HepG2 (cell line): ENCODE measurements around the gene SCAI. TPM values are rescaled to one million over a fixed set of nuclear protein-coding genes. Genes with fewer than 3 reads are reported as not detected.

ENCODE experiments used
- DMAP1 ChIP-seq: IDR thresholded peaks from 2 replicates; pipeline ENCODE4 v1.6.1; 2016
- EP300 ChIP-seq, 3 experiments: sonication (generic) in 1 of 3; formaldehyde crosslinking in 1 of 3; IDR thresholded peaks; 2 replicates each; pipeline versions ENCODE4 v1.5.1 to v1.6.1; 2011 to 2020; ENCODE audit warnings: low read depth in 2 of 3, low read length in 2 of 3, borderline replicate concordance in 1 of 3, improper control_type of control experiment in 1 of 3, mild to moderate bottlenecking in 1 of 3, missing genetic modification reagents in 1 of 3, moderate library complexity in 1 of 3
- HIVEP1 ChIP-seq: sonication (generic); formaldehyde crosslinking; IDR thresholded peaks from 2 replicates; pipeline ENCODE4 v1.4.0; 2020; ENCODE audit warnings: mild to moderate bottlenecking, missing genetic modification reagents
- HNRNPL ChIP-seq: fragments of 200-400 bp; formaldehyde crosslinking; IDR thresholded peaks from 2 replicates; pipeline ENCODE4 v1.6.1; 2017; ENCODE audit warnings: mild to moderate bottlenecking, low read depth, low read length
- KAT7 ChIP-seq: IDR thresholded peaks from 2 replicates; pipeline ENCODE4 v1.6.1; 2018; ENCODE audit warnings: borderline replicate concordance, missing compliant biosample characterization
- RNF2 ChIP-seq: fragments of 450-650 bp; conservative IDR thresholded peaks from 2 replicates; pipeline ENCODE4 v1.6.1; 2016; ENCODE audit warnings: low read depth
- SMAD3 ChIP-seq: sonication (generic); formaldehyde crosslinking; IDR thresholded peaks from 2 replicates; pipeline ENCODE4 v1.4.0; 2020; ENCODE audit warnings: missing genetic modification reagents
- TARDBP ChIP-seq: sonication (generic); formaldehyde crosslinking; IDR thresholded peaks from 2 replicates; pipeline ENCODE4 v1.8.0; 2022; ENCODE audit warnings: mild to moderate bottlenecking, missing genetic modification reagents
- ZNF484 ChIP-seq: sonication (generic); formaldehyde crosslinking; IDR thresholded peaks from 2 replicates; pipeline ENCODE4 v1.5.1; 2020; ENCODE audit warnings: mild to moderate bottlenecking, low read depth, missing genetic modification reagents, borderline replicate concordance
- ZNF564 ChIP-seq: sonication (generic); formaldehyde crosslinking; IDR thresholded peaks from 2 replicates; pipeline ENCODE4 v1.8.1; 2023; ENCODE audit warnings: mild to moderate bottlenecking, missing genetic modification reagents
- ZNF570 ChIP-seq: sonication (generic); formaldehyde crosslinking; IDR thresholded peaks from 2 replicates; pipeline ENCODE4 v1.4.0; 2020; ENCODE audit warnings: mild to moderate bottlenecking, missing genetic modification reagents, borderline replicate concordance
- ZNF670 ChIP-seq: sonication (generic); formaldehyde crosslinking; IDR thresholded peaks from 2 replicates; pipeline ENCODE4 v1.8.0; 2022; ENCODE audit warnings: mild to moderate bottlenecking, missing genetic modification reagents, borderline replicate concordance
- ZNF724P ChIP-seq: sonication (generic); formaldehyde crosslinking; IDR thresholded peaks from 2 replicates; pipeline ENCODE4 v1.8.0; 2022; ENCODE audit warnings: missing genetic modification reagents, borderline replicate concordance
- polyA plus RNA-seq, 8 experiments: library from polyadenylated mRNA; depleted of rRNA in 3 of 8; stranded (reverse) in 7 of 8; unstranded in 1 of 8; fragments of >200 nt; fragmentation: Illumina TruSeq in 4 of 8; extraction: Trizol in 4 of 8; gene quantifications; 2 replicates each; pipeline versions ENCODE4 v1.2.1 to v1.2.3, GENCODE V29; 2011 to 2016; ENCODE audit warnings: low read depth in 4 of 8, missing spikeins in 1 of 8, mixed read lengths in 1 of 8; ENCODE audit not compliant: insufficient read depth in 1 of 8
- total RNA-seq, 5 experiments: library from RNA; depleted of rRNA; stranded (reverse); fragments of >200 nt; fragmentation: Illumina TruSeq; extraction: Trizol; gene quantifications; 2 replicates each; pipeline ENCODE4 v1.2.3, GENCODE V29; 2016; ENCODE audit warnings: low read depth in 1 of 5
- TF ChIP-seq, protein P1 (sequence below): sonication (generic); formaldehyde crosslinking; IDR thresholded peaks from 2 replicates; pipeline ENCODE4 v1.8.0; 2022; ENCODE audit warnings: mild to moderate bottlenecking, missing genetic modification reagents
- TF ChIP-seq, protein P2 (sequence below): sonication (generic); formaldehyde crosslinking; IDR thresholded peaks from 2 replicates; pipeline ENCODE4 v1.9.0; 2021; ENCODE audit warnings: missing genetic modification reagents, mild to moderate bottlenecking, borderline replicate concordance
- TF ChIP-seq, protein P3 (sequence below): sonication (generic); formaldehyde crosslinking; IDR thresholded peaks from 2 replicates; pipeline ENCODE4 v1.5.0; 2020; ENCODE audit warnings: missing genetic modification reagents
- TF ChIP-seq, protein P4 (sequence below): sonication (generic); formaldehyde crosslinking; IDR thresholded peaks from 2 replicates; pipeline ENCODE4 v1.5.1; 2020; ENCODE audit warnings: missing genetic modification reagents, mild to moderate bottlenecking, borderline replicate concordance
- TF ChIP-seq, protein P5 (sequence below): sonication (generic); formaldehyde crosslinking; IDR thresholded peaks from 2 replicates; pipeline ENCODE4 v1.8.0; 2023; ENCODE audit warnings: mild to moderate bottlenecking, missing genetic modification reagents
- TF ChIP-seq, protein P6 (sequence below): sonication (generic); formaldehyde crosslinking; IDR thresholded peaks from 2 replicates; pipeline ENCODE4 v1.8.0; 2022; ENCODE audit warnings: mild to moderate bottlenecking, missing genetic modification reagents, borderline replicate concordance

Gene SCAI
- total and polyA plus RNA-seq, 2 of the 13 experiments (the other 11 are each of a cell fraction or from before 2014, with no cell fraction given) = 4.4 to 8.4 TPM

DNA sequence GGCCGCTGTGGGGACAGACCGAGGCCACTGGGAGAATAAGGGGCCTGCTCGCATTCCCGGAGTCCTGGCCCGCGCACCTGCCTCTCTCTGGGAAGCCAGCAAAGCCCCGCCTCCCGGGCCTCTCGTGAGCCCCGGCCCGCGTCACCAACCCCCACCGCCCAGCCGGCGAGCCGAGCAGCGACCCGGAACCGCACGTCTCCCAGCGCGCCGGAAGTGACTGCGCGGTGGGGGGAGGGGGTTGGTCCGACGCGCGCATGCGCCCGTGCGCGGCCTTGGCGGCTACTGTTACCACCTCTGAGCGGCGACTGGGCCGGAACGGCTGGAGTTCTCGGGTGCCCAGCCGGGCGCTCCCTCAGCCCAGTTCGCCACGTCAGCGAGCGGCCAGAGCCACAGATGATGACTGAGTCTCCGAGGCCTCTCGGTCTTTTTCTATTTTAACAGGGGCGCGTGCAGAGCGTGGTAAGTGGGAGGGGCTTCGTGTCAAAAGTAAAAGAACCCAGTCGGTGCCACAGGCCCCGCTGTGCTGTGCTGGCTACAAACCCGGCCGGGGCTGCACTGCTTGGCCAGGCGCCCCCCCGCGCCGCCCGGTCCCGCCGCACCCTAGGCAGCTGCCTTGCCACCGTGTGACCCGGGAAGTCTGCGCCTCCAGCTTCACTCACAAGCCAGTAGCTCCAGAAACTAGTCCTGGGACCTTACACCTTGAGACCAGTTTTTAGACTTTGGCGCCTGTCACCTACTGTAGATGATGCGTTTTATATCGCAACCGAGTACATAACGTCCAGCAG is 202.2 kb downstream of the SCAI start, which contains the start of gene GOLGA1 (continued):
- TF ChIP-seq ZNF564 (CRISPR knock-in tag) = peak; percentile 48; the same call in 1 of the 2 replicates
- TF ChIP-seq, protein P1, sequence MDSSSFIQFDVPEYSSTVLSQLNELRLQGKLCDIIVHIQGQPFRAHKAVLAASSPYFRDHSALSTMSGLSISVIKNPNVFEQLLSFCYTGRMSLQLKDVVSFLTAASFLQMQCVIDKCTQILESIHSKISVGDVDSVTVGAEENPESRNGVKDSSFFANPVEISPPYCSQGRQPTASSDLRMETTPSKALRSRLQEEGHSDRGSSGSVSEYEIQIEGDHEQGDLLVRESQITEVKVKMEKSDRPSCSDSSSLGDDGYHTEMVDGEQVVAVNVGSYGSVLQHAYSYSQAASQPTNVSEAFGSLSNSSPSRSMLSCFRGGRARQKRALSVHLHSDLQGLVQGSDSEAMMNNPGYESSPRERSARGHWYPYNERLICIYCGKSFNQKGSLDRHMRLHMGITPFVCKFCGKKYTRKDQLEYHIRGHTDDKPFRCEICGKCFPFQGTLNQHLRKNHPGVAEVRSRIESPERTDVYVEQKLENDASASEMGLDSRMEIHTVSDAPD (CRISPR knock-in tag) = no peak
- TF ChIP-seq RNF2 = no peak
- TF ChIP-seq ZNF570 (CRISPR knock-in tag) = no peak
- TF ChIP-seq KAT7 (CRISPR knock-in tag) = no peak
- peak; percentile 94 for TF ChIP-seq DMAP1
- TF ChIP-seq, protein P2, sequence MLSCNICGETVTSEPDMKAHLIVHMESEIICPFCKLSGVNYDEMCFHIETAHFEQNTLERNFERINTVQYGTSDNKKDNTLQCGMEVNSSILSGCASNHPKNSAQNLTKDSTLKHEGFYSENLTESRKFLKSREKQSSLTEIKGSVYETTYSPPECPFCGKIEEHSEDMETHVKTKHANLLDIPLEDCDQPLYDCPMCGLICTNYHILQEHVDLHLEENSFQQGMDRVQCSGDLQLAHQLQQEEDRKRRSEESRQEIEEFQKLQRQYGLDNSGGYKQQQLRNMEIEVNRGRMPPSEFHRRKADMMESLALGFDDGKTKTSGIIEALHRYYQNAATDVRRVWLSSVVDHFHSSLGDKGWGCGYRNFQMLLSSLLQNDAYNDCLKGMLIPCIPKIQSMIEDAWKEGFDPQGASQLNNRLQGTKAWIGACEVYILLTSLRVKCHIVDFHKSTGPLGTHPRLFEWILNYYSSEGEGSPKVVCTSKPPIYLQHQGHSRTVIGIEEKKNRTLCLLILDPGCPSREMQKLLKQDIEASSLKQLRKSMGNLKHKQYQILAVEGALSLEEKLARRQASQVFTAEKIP (CRISPR knock-in tag) = no peak
- 0 out of 2 replicates have a peak, but pooled peaks have one; percentile 24 for TF ChIP-seq SMAD3
- TF ChIP-seq HNRNPL = 0 out of 2 replicates have a peak, but pooled peaks have one; percentile 61
- TF ChIP-seq TARDBP (CRISPR knock-in tag) = peak; percentile 88
- TF ChIP-seq EP300 (IDR thresholded peaks at IDR 0.05; ENCODE audit: low read depth in 2 of 2, low read length in 2 of 2) = peak in 1 of 2 experiments; percentile 53; a peak in 1 of 4 replicates
- peak; percentile 50; the same call in 1 of the 2 replicates for TF ChIP-seq EP300 (CRISPR knock-in tag; IDR thresholded peaks at IDR 0.05; ENCODE audit: borderline replicate concordance)
- TF ChIP-seq ZNF484 (CRISPR knock-in tag) = no peak
- no peak for TF ChIP-seq HIVEP1 (CRISPR knock-in tag)
- TF ChIP-seq, protein P3, sequence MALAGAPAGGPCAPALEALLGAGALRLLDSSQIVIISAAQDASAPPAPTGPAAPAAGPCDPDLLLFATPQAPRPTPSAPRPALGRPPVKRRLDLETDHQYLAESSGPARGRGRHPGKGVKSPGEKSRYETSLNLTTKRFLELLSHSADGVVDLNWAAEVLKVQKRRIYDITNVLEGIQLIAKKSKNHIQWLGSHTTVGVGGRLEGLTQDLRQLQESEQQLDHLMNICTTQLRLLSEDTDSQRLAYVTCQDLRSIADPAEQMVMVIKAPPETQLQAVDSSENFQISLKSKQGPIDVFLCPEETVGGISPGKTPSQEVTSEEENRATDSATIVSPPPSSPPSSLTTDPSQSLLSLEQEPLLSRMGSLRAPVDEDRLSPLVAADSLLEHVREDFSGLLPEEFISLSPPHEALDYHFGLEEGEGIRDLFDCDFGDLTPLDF (CRISPR knock-in tag) = peak; percentile 76
- TF ChIP-seq ZNF670 (CRISPR knock-in tag) = peak; percentile 71; the same call in 1 of the 2 replicates
- TF ChIP-seq, protein P4, sequence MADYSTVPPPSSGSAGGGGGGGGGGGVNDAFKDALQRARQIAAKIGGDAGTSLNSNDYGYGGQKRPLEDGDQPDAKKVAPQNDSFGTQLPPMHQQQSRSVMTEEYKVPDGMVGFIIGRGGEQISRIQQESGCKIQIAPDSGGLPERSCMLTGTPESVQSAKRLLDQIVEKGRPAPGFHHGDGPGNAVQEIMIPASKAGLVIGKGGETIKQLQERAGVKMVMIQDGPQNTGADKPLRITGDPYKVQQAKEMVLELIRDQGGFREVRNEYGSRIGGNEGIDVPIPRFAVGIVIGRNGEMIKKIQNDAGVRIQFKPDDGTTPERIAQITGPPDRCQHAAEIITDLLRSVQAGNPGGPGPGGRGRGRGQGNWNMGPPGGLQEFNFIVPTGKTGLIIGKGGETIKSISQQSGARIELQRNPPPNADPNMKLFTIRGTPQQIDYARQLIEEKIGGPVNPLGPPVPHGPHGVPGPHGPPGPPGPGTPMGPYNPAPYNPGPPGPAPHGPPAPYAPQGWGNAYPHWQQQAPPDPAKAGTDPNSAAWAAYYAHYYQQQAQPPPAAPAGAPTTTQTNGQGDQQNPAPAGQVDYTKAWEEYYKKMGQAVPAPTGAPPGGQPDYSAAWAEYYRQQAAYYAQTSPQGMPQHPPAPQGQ (CRISPR knock-in tag) = no peak
- TF ChIP-seq, protein P5, sequence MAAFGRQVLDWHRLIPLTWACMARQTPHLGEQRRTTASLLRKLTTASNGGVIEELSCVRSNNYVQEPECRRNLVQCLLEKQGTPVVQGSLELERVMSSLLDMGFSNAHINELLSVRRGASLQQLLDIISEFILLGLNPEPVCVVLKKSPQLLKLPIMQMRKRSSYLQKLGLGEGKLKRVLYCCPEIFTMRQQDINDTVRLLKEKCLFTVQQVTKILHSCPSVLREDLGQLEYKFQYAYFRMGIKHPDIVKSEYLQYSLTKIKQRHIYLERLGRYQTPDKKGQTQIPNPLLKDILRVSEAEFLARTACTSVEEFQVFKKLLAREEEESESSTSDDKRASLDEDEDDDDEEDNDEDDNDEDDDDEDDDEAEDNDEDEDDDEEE (CRISPR knock-in tag) = peak; percentile 90; the same call in 1 of the 2 replicates
- TF ChIP-seq, protein P6, sequence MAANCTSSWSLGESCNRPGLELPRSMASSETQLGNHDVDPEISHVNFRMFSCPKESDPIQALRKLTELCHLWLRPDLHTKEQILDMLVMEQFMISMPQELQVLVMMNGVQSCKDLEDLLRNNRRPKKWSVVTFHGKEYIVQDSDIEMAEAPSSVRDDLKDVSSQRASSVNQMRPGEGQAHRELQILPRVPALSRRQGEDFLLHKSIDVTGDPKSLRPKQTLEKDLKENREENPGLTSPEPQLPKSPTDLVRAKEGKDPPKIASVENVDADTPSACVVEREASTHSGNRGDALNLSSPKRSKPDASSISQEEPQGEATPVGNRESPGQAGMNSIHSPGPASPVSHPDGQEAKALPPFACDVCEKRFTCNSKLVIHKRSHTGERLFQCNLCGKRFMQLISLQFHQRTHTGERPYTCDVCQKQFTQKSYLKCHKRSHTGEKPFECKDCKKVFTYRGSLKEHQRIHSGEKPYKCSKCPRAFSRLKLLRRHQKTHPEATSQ (CRISPR knock-in tag) = no peak; the same call in 1 of the 2 replicates
- no peak for TF ChIP-seq ZNF724P (CRISPR knock-in tag)
